ENCODE data around the gene CHRM4. TPM values are rescaled to one million over a fixed set of nuclear protein-coding genes. Genes with fewer than 3 reads are reported as not detected.

The CHRM4 gene
- total and polyA plus RNA-seq, 2 of the 13 experiments (the other 11 are each of a cell fraction or from before 2014, with no cell fraction given) = 0.13 to 0.21 TPM

GRCh38 chr11:46380340-46381047 lies 11.1 kb downstream of the CHRM4 start (continued):
- TF ChIP-seq ZBTB40 (IDR thresholded peaks at IDR 0.05) = no peak
- TF ChIP-seq ZBTB40 (CRISPR knock-in tag; IDR thresholded peaks at IDR 0.05) = no peak
- TF ChIP-seq ZBTB4 (CRISPR knock-in tag; IDR thresholded peaks at IDR 0.05; ENCODE audit: borderline replicate concordance) = no peak
- no peak for TF ChIP-seq RFXANK (CRISPR knock-in tag; IDR thresholded peaks at IDR 0.05)
- TF ChIP-seq SMAD3 (CRISPR knock-in tag; IDR thresholded peaks at IDR 0.05) = 0 out of 2 replicates have a peak, but pooled peaks have one; percentile 35
- no peak for TF ChIP-seq PRMT3 (CRISPR knock-in tag; IDR thresholded peaks at IDR 0.05; ENCODE audit: borderline replicate concordance, low read depth)
- TF ChIP-seq KLF13 (CRISPR knock-in tag; IDR thresholded peaks at IDR 0.05) = no peak
- TF ChIP-seq REL (CRISPR knock-in tag; conservative IDR thresholded peaks at IDR 0.05) = no peak
- no peak for TF ChIP-seq HOXA9 (CRISPR knock-in tag; IDR thresholded peaks at IDR 0.05; ENCODE audit: borderline replicate concordance)
- TF ChIP-seq MBD4 (IDR thresholded peaks at IDR 0.05; ENCODE audit: borderline replicate concordance, low read length) = no peak
- no peak for TF ChIP-seq MAF1 (CRISPR knock-in tag; IDR thresholded peaks at IDR 0.05; ENCODE audit: borderline replicate concordance)
- no peak for TF ChIP-seq ZNF691 (CRISPR knock-in tag; IDR thresholded peaks at IDR 0.05; ENCODE audit: borderline replicate concordance, low read depth)
